C1 segment of cervical spinal cord (tissue), 14 donors: Measurements from ENCODE around the gene STK38.
"Not testable (repeated sequence)": the region's sequence is repeated elsewhere in the genome, so short reads cannot be mapped to it uniquely, and the experiment has no call there.

Experiments
- DNase-seq, 14 donors: peaks; one replicate each; lab custom pipeline; 2025; lab: John Stamatoyannopoulos, UW

The STK38 gene

GRCh38 chr6:36489426-36489825 is 57.9 kb downstream of the STK38 start:
- no peak for DNase-seq

GRCh38 chr6:36488221-36488620 is 59.1 kb downstream of the STK38 start:
- DNase-seq: no peak

- no peak for DNase-seq
These were observed 59.6 kb downstream of the STK38 start for GRCh38 chr6:36487698-36488097.

- no peak for DNase-seq
These were observed 62.5 kb downstream of the STK38 start for GRCh38 chr6:36484736-36485135.

- not testable (repeated sequence) for DNase-seq
These were observed 64.0 kb downstream of the STK38 start for GRCh38 chr6:36483326-36483725.

- no peak for DNase-seq
These were observed 68.0 kb downstream of the STK38 start for GRCh38 chr6:36479256-36479655.

- DNase-seq: no peak
These were observed 69.2 kb downstream of the STK38 start for GRCh38 chr6:36478051-36478526.

GRCh38 chr6:36469946-36470345 is 77.3 kb downstream of the STK38 start:
- DNase-seq: no peak

- no peak for DNase-seq
These were observed 78.1 kb downstream of the STK38 start for GRCh38 chr6:36469148-36469661.

- no peak for DNase-seq
These were observed 79.7 kb downstream of the STK38 start for GRCh38 chr6:36467625-36468024.

- DNase-seq: no peak
These were observed 83.0 kb downstream of the STK38 start for GRCh38 chr6:36464233-36464632.

- no peak for DNase-seq
These were observed 83.6 kb downstream of the STK38 start for GRCh38 chr6:36463676-36464075.

- DNase-seq: no peak
These were observed 85.6 kb downstream of the STK38 start for GRCh38 chr6:36461646-36462045.

GRCh38 chr6:36460916-36461315 is 86.4 kb downstream of the STK38 start:
- no peak for DNase-seq

- DNase-seq: no peak
These were observed 87.8 kb downstream of the STK38 start for GRCh38 chr6:36459501-36459900.

GRCh38 chr6:36455486-36456027 is 91.7 kb downstream of the STK38 start:
- DNase-seq: no peak

- DNase-seq: not testable (repeated sequence)
These were observed 94.4 kb downstream of the STK38 start for GRCh38 chr6:36452897-36453296.

- DNase-seq: not testable (repeated sequence)
These were observed 98.1 kb downstream of the STK38 start for GRCh38 chr6:36449173-36449572.

GRCh38 chr6:36445621-36446020 is 101.7 kb downstream of the STK38 start:
- no peak for DNase-seq

GRCh38 chr6:36444470-36444869 is 102.8 kb downstream of the STK38 start:
- no peak for DNase-seq
